ENCODE measurements around the gene HOXD10.

HOXD10 gene

GRCh38 chr2:176074919-176075425, 41.6 kb upstream of the HOXD10 start:
- TF ChIP-seq CTCF (conservative IDR thresholded peaks at IDR 0.05) = no peak
- TF ChIP-seq ZFX (IDR thresholded peaks at IDR 0.05) = no peak
- H3K27ac ChIP-seq = no peak overlapping the region

- no peak overlapping the region for H3K27ac ChIP-seq
- no peak for TF ChIP-seq CTCF (conservative IDR thresholded peaks at IDR 0.05)
- TF ChIP-seq ZFX (IDR thresholded peaks at IDR 0.05) = no peak
Observed at GRCh38 chr2:176075481-176075880, 41.1 kb upstream of the HOXD10 start.

- TF ChIP-seq CTCF (conservative IDR thresholded peaks at IDR 0.05) (no peak), ZFX (IDR thresholded peaks at IDR 0.05) (no peak)
Observed at GRCh38 chr2:176076063-176076462, 40.5 kb upstream of the HOXD10 start.

GRCh38 chr2:176076796-176077195, 39.8 kb upstream of the HOXD10 start:
- H3K27ac ChIP-seq = no peak overlapping the region
- TF ChIP-seq ZFX (IDR thresholded peaks at IDR 0.05) (no peak), CTCF (conservative IDR thresholded peaks at IDR 0.05) (no peak)

More at GRCh38 chr2:176076063-176076462, 40.5 kb upstream of the HOXD10 start:
- no peak overlapping the region for H3K27ac ChIP-seq

GRCh38 chr2:176078541-176079284, 37.9 kb upstream of the HOXD10 start:
- H3K27ac ChIP-seq = no peak overlapping the region
- no peak for TF ChIP-seq ZFX (IDR thresholded peaks at IDR 0.05)
- TF ChIP-seq CTCF (conservative IDR thresholded peaks at IDR 0.05) = no peak

- TF ChIP-seq CTCF (conservative IDR thresholded peaks at IDR 0.05) (no peak), ZFX (IDR thresholded peaks at IDR 0.05) (no peak)
- no peak overlapping the region for H3K27ac ChIP-seq
Observed at GRCh38 chr2:176079285-176079830, 37.2 kb upstream of the HOXD10 start.

GRCh38 chr2:176079831-176080539, 36.6 kb upstream of the HOXD10 start:
- TF ChIP-seq ZFX (IDR thresholded peaks at IDR 0.05) (peak; percentile 31; the same call in 1 of the 2 replicates), CTCF (conservative IDR thresholded peaks at IDR 0.05) (peak; percentile 89)

More at GRCh38 chr2:176079831-176080539, 36.6 kb upstream of the HOXD10 start:
- H3K27ac ChIP-seq = no peak overlapping the region
